ENCODE measurements around the gene CHN2.

CHN2 gene

DNA sequence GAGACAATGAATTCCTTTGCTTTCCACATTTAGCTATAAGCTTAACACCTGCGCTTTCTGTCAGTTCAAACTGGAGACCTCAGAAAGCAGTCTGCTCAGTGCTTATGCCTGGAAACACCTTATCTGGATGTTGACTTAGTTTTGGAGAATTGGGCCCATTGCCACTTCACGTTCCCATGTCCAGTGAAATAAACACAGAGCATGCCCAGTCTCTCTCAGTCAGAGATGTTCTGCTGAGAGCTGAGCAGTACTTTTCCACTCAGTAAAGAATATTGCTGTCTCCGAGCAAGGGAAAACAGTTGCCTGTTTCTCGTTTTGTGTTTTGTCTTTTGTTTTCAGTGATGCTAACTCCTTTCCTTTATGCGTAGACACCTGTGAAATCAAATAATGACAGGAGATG lies 285.9 kb downstream of the CHN2 start:
- DNase-seq, result no peak
- H3K23ac ChIP-seq (ENCODE audit: low read length), result no peak overlapping the region
- no CpG with 5 or more reads among the region's 5 CpGs for WGBS (ENCODE audit: extremely low coverage, insufficient coverage, low lambda C conversion rate)
- H2BK5ac ChIP-seq (ENCODE audit: low read length), result no peak overlapping the region
- H2AK5ac ChIP-seq (ENCODE audit: low read length), result no peak overlapping the region
- no peak overlapping the region for H2BK15ac ChIP-seq (replicated peaks; ENCODE audit: low read depth)
- no peaks in the 10 kb centered on the region for H3K4me1 ChIP-seq (ENCODE audit: control insufficient read depth, low read depth, low read length)
- H3K4me3 ChIP-seq (ENCODE audit: low read length), result no peak overlapping the region
- H4K8ac ChIP-seq (ENCODE audit: low read depth, low read length), result no peak overlapping the region
- H2BK120ac ChIP-seq (ENCODE audit: low read depth, low read length), result no peak overlapping the region
- no peak overlapping the region for H3K4me2 ChIP-seq (ENCODE audit: low read length)
- no peak overlapping the region for H3K4ac ChIP-seq (ENCODE audit: low read depth, low read length)
- H3K36me3 ChIP-seq (ENCODE audit: control insufficient read depth, insufficient read depth, low read length), result no peaks in the 10 kb centered on the region
- H3K79me2 ChIP-seq (ENCODE audit: control insufficient read depth, insufficient read depth, low read length), result no peaks in the 10 kb centered on the region
- no peak overlapping the region for H3K9ac ChIP-seq (ENCODE audit: low read length)
- H3K56ac ChIP-seq (ENCODE audit: low read length), result no peak overlapping the region
- no peak overlapping the region for H3K18ac ChIP-seq (ENCODE audit: low read length)
- no peaks in the 10 kb centered on the region for H3K27me3 ChIP-seq (ENCODE audit: insufficient read depth, low read length, poor library complexity)
- no peak overlapping the region for H3K27ac ChIP-seq (ENCODE audit: low read depth, low read length)
- H4K5ac ChIP-seq (ENCODE audit: low read length), result no peak overlapping the region
- no peaks in the 10 kb centered on the region for H3K79me1 ChIP-seq (ENCODE audit: low read length)

DNA sequence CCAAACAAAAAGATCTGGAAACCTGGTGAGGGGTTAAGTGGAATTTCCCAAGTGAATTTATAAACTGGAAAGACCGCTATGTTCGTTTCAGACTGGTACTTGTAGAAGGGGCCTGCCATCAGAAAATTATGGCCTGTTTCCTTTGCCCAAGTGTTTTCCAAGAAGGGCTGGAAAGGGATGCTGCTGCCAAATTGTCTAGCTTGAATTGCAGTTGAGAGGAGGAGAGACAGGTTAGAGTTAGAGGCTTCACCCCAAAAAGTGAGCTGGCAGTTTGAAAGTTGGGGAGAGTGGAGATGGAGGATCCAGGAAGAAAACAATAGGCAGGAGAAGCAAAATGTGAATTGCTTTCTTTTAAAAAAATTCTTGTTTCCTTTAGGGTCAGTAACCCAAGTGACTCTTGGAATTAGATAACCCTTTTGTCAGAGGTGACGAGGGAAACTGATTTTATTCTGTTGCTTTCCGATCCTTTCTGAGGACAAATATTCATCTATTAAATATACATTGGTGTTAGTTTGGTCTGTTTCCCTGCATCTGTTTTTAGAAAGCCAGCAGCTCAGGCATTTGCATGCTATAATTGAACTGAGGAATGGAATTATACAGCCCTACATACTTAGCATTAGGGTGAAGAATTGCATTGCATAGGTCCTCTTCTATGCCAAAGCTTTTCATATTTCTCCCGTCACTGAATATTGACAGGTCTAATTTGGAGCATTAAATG lies 286.5 kb downstream of the CHN2 start:
- no peak overlapping the region for H3K23ac ChIP-seq (ENCODE audit: low read length)
- no peak overlapping the region for H3K56ac ChIP-seq (ENCODE audit: low read length)
- no peak overlapping the region for H3K18ac ChIP-seq (ENCODE audit: low read length)
- no peak overlapping the region for H3K27ac ChIP-seq (ENCODE audit: low read depth, low read length)
- no peak overlapping the region for H3K4ac ChIP-seq (ENCODE audit: low read depth, low read length)
- no peak for DNase-seq
- H3K79me1 ChIP-seq (ENCODE audit: low read length), result no peaks in the 10 kb centered on the region
- H3K4me3 ChIP-seq (ENCODE audit: low read length), result no peak overlapping the region
- no peak overlapping the region for H2BK120ac ChIP-seq (ENCODE audit: low read depth, low read length)
- no peak overlapping the region for H2AK5ac ChIP-seq (ENCODE audit: low read length)
- no peak overlapping the region for H2BK5ac ChIP-seq (ENCODE audit: low read length)
- no peak overlapping the region for H3K4me2 ChIP-seq (ENCODE audit: low read length)
- no peak overlapping the region for H4K8ac ChIP-seq (ENCODE audit: low read depth, low read length)
- H3K9ac ChIP-seq (ENCODE audit: low read length), result no peak overlapping the region
- H2BK15ac ChIP-seq (replicated peaks; ENCODE audit: low read depth), result no peak overlapping the region
- H3K4me1 ChIP-seq (ENCODE audit: control insufficient read depth, low read depth, low read length), result no peaks in the 10 kb centered on the region
- H4K5ac ChIP-seq (ENCODE audit: low read length), result no peak overlapping the region
- no peaks in the 10 kb centered on the region for H3K27me3 ChIP-seq (ENCODE audit: insufficient read depth, low read length, poor library complexity)
- no CpG with 5 or more reads among the region's 5 CpGs for WGBS (ENCODE audit: extremely low coverage, insufficient coverage, low lambda C conversion rate)
- H3K36me3 ChIP-seq (ENCODE audit: control insufficient read depth, insufficient read depth, low read length), result no peaks in the 10 kb centered on the region
- H3K79me2 ChIP-seq (ENCODE audit: control insufficient read depth, insufficient read depth, low read length), result no peaks in the 10 kb centered on the region

DNA sequence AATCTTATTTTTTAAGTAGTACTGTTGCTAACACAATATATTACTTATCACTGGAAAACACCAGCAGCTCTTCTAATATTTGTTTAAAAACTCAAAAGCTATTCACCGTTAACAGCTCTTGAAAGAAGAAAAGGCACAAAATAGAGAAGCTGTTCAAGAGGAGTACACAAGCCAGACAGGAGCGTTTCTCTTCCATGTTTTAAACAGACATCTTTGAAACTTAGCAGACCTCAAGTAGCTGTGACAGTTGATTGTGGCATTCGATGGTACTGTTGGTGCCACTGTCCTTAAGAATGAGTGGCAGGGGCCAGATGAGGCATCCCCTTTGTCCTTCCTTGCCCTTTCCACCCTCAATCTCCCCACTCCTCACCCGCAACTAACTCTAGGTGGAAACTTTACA lies 287.5 kb downstream of the CHN2 start:
- Histone ChIP-seq H2BK15ac (replicated peaks; ENCODE audit: low read depth) (no peak overlapping the region), H3K23ac (ENCODE audit: low read length) (no peak overlapping the region), H3K9ac (ENCODE audit: low read length) (no peak overlapping the region), H4K5ac (ENCODE audit: low read length) (no peak overlapping the region), H3K36me3 (ENCODE audit: control insufficient read depth, insufficient read depth, low read length) (no peaks in the 10 kb centered on the region), H2BK120ac (ENCODE audit: low read depth, low read length) (no peak overlapping the region), H3K79me1 (ENCODE audit: low read length) (no peaks in the 10 kb centered on the region), H3K79me2 (ENCODE audit: control insufficient read depth, insufficient read depth, low read length) (no peaks in the 10 kb centered on the region), H2BK5ac (ENCODE audit: low read length) (no peak overlapping the region), H3K56ac (ENCODE audit: low read length) (no peak overlapping the region), H3K27ac (ENCODE audit: low read depth, low read length) (no peak overlapping the region), H3K4me3 (ENCODE audit: low read length) (no peak overlapping the region), H4K8ac (ENCODE audit: low read depth, low read length) (no peak overlapping the region), H2AK5ac (ENCODE audit: low read length) (no peak overlapping the region), H3K4me2 (ENCODE audit: low read length) (no peak overlapping the region), H3K4ac (ENCODE audit: low read depth, low read length) (no peak overlapping the region), H3K4me1 (ENCODE audit: control insufficient read depth, low read depth, low read length) (no peaks in the 10 kb centered on the region), H3K27me3 (ENCODE audit: insufficient read depth, low read length, poor library complexity) (no peaks in the 10 kb centered on the region), H3K18ac (ENCODE audit: low read length) (no peak overlapping the region)
- no CpG with 5 or more reads among the region's 4 CpGs for WGBS (ENCODE audit: extremely low coverage, insufficient coverage, low lambda C conversion rate)
- DNase-seq, result no peak

DNA sequence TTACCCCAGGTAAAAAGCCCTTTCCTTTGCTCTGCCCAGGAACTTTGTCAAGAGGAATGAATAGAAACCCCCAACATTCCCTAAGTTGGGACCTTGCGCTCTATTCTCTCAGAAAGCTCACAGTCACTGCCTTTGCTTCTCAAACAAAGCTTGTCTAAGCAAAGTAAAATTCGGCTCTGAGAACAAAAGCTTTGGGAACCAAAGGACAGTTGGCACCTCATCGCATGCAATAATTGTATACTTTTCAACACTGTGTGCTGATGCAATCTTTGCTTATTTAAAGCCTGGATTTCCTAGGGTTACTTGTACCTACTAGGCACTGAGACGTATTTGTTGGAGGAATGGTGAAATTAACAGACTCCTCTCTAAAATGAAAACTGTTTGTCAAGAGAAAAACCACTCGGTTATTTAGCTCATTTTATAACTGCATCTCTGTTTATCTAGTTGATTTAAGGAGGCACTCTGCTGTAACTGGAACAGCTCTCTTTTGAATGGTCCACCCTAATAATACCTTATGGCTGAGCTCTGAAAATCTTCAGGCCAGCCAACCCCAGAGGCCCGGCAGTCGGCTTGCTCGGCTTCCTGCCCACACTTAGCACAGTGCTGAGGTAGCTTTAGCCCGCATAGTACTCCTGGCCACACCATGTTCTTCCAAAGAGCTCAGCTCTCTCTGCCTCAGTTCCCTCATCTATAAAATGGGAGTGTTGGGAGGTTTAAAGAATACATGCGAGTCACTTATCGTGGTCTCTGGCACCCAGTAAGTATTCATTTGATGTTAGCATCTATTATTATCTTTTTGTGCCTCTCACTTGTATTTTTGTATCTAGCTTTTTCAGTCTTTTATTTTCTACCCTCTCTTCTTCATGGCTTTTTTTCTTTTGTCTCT lies 288.9 kb downstream of the CHN2 start:
- no peak overlapping the region for H3K23ac ChIP-seq (ENCODE audit: low read length)
- no peak overlapping the region for H2BK15ac ChIP-seq (replicated peaks; ENCODE audit: low read depth)
- no peaks in the 10 kb centered on the region for H3K79me1 ChIP-seq (ENCODE audit: low read length)
- no peak for DNase-seq
- H3K18ac ChIP-seq (ENCODE audit: low read length), result no peak overlapping the region
- no peak overlapping the region for H2BK120ac ChIP-seq (ENCODE audit: low read depth, low read length)
- H3K4me3 ChIP-seq (ENCODE audit: low read length), result no peak overlapping the region
- no peak overlapping the region for H3K4ac ChIP-seq (ENCODE audit: low read depth, low read length)
- no peak overlapping the region for H3K27ac ChIP-seq (ENCODE audit: low read depth, low read length)
- no peak overlapping the region for H2AK5ac ChIP-seq (ENCODE audit: low read length)
- H3K56ac ChIP-seq (ENCODE audit: low read length), result no peak overlapping the region
- no peak overlapping the region for H2BK5ac ChIP-seq (ENCODE audit: low read length)
- no peak overlapping the region for H4K8ac ChIP-seq (ENCODE audit: low read depth, low read length)
- no peak overlapping the region for H3K4me2 ChIP-seq (ENCODE audit: low read length)
- no peaks in the 10 kb centered on the region for H3K79me2 ChIP-seq (ENCODE audit: control insufficient read depth, insufficient read depth, low read length)
- H3K36me3 ChIP-seq (ENCODE audit: control insufficient read depth, insufficient read depth, low read length), result no peaks in the 10 kb centered on the region
- no CpG with 5 or more reads among the region's 11 CpGs for WGBS (ENCODE audit: extremely low coverage, insufficient coverage, low lambda C conversion rate)
- no peaks in the 10 kb centered on the region for H3K27me3 ChIP-seq (ENCODE audit: insufficient read depth, low read length, poor library complexity)
- H3K4me1 ChIP-seq (ENCODE audit: control insufficient read depth, low read depth, low read length), result no peaks in the 10 kb centered on the region
- no peak overlapping the region for H4K5ac ChIP-seq (ENCODE audit: low read length)
- H3K9ac ChIP-seq (ENCODE audit: low read length), result no peak overlapping the region

DNA sequence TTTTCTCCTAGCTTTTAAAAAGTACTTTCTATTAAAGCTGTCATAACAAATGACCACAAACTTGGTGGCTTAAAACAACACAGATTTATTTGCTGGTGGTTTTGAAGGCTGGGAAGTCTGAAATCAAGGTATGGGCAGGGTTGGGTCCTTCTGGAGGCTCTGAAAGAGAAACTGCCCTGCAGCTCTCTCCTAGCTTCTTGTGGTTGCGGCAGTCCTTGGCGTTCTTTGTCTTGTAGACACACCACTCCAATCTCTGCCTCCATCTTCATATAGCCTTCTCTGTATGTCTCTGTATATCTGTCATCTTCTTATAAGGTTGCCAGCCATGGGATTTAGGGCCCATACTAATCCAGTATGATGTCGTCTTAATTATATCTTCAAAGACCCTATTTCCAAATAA lies 289.7 kb downstream of the CHN2 start:
- H3K56ac ChIP-seq (ENCODE audit: low read length), result no peak overlapping the region
- H2BK15ac ChIP-seq (replicated peaks; ENCODE audit: low read depth), result no peak overlapping the region
- H4K8ac ChIP-seq (ENCODE audit: low read depth, low read length), result no peak overlapping the region
- no peaks in the 10 kb centered on the region for H3K79me1 ChIP-seq (ENCODE audit: low read length)
- no peak overlapping the region for H3K4ac ChIP-seq (ENCODE audit: low read depth, low read length)
- H4K5ac ChIP-seq (ENCODE audit: low read length), result no peak overlapping the region
- H3K4me2 ChIP-seq (ENCODE audit: low read length), result no peak overlapping the region
- H3K4me3 ChIP-seq (ENCODE audit: low read length), result no peak overlapping the region
- DNase-seq, result no peak
- no peaks in the 10 kb centered on the region for H3K27me3 ChIP-seq (ENCODE audit: insufficient read depth, low read length, poor library complexity)
- no peak overlapping the region for H2AK5ac ChIP-seq (ENCODE audit: low read length)
- no peak overlapping the region for H3K23ac ChIP-seq (ENCODE audit: low read length)
- WGBS (ENCODE audit: extremely low coverage, insufficient coverage, low lambda C conversion rate), result no CpG with 5 or more reads among the region's 3 CpGs
- H3K27ac ChIP-seq (ENCODE audit: low read depth, low read length), result no peak overlapping the region
- no peak overlapping the region for H2BK120ac ChIP-seq (ENCODE audit: low read depth, low read length)
- no peak overlapping the region for H2BK5ac ChIP-seq (ENCODE audit: low read length)
- no peaks in the 10 kb centered on the region for H3K79me2 ChIP-seq (ENCODE audit: control insufficient read depth, insufficient read depth, low read length)
- no peaks in the 10 kb centered on the region for H3K4me1 ChIP-seq (ENCODE audit: control insufficient read depth, low read depth, low read length)
- H3K36me3 ChIP-seq (ENCODE audit: control insufficient read depth, insufficient read depth, low read length), result no peaks in the 10 kb centered on the region
- H3K9ac ChIP-seq (ENCODE audit: low read length), result no peak overlapping the region
- H3K18ac ChIP-seq (ENCODE audit: low read length), result no peak overlapping the region

All from mesendoderm (in vitro differentiated cells).